Natural killer cell (primary cell): ENCODE results near the gene PRDM16. TPM values are rescaled to one million over a fixed set of nuclear protein-coding genes. Genes with fewer than 3 reads are reported as not detected.

Experiments used
- ATAC-seq, 3 donors: fragments of 150-1000 bp in 2 of 3; fragments of 200-7000 bp in 1 of 3; cut with Tn5 transposase; 1 replicate in 1 of 3; 2 replicates in 2 of 3; pipeline ENCODE4 v1.10.0; 2021; ENCODE audit warnings: mild to moderate bottlenecking in 2 of 3, moderate library complexity in 2 of 3
- DNase-seq, 2 donors: peaks; one replicate each; pipeline versions ENCODE4 v3.0.0 to v3.0.0-alpha.2; 2013 to 2021; ENCODE audit warnings: mixed read lengths in 1 of 2
- H3K27ac ChIP-seq: one replicate; pipeline ENCODE4 v1.5.1; 2013; ENCODE audit warnings: mild to moderate bottlenecking, low read length
- H3K27me3 ChIP-seq: one replicate; pipeline ENCODE4 v1.6.1; 2013; ENCODE audit warnings: low read length; ENCODE audit not compliant: control insufficient read depth, insufficient read depth
- H3K36me3 ChIP-seq: one replicate; pipeline ENCODE4 v1.6.1; 2013; ENCODE audit warnings: low read length; ENCODE audit not compliant: control insufficient read depth, insufficient read depth
- H3K4me1 ChIP-seq: one replicate; pipeline ENCODE4 v1.6.1; 2013; ENCODE audit warnings: low read length; ENCODE audit not compliant: control insufficient read depth, insufficient read depth
- H3K4me3 ChIP-seq: one replicate; pipeline ENCODE4 v1.5.1; 2013; ENCODE audit warnings: low read length
- H3K9me3 ChIP-seq: one replicate; pipeline ENCODE4 v1.6.1; 2013; ENCODE audit warnings: low read length; ENCODE audit not compliant: control insufficient read depth, insufficient read depth
- H3K27ac Mint-ChIP-seq, 2 donors: one replicate each; pipeline ENCODE4 v1.8.0; 2022; ENCODE audit warnings: mild to moderate bottlenecking in 2 of 2, mixed read lengths in 2 of 2, moderate library complexity in 1 of 2
- H3K27me3 Mint-ChIP-seq, 2 donors: one replicate each; pipeline ENCODE4 v1.8.0; 2022; ENCODE audit warnings: low read depth in 2 of 2, mixed read lengths in 2 of 2
- H3K36me3 Mint-ChIP-seq: one replicate; pipeline ENCODE4 v1.8.0; 2022; ENCODE audit warnings: mixed read lengths
- H3K4me1 Mint-ChIP-seq, 2 donors: one replicate each; pipeline ENCODE4 v1.8.0; 2022; ENCODE audit warnings: mixed read lengths in 2 of 2
- H3K4me3 Mint-ChIP-seq: one replicate; pipeline ENCODE4 v1.8.0; 2022; ENCODE audit warnings: mild to moderate bottlenecking, moderate library complexity, mixed read lengths
- H3K9me3 Mint-ChIP-seq, 2 donors: one replicate each; pipeline ENCODE4 v1.8.0; 2022; ENCODE audit warnings: mixed read lengths in 2 of 2
- CTCF ChIP-seq: fragments of 200-600 bp; IDR thresholded peaks from one replicate; pipeline ENCODE4 v1.8.0; 2022; ENCODE audit warnings: antibody characterized with exemption
- WGBS: methylation state at CpG from one replicate; pipeline ENCODE4 v1.1.7; 2013; ENCODE audit warnings: missing lambda C conversion rate; ENCODE audit not compliant: insufficient coverage; 5-methylcytosine and 5-hydroxymethylcytosine counted together
- intact Hi-C: fragments of 100-400 bp; cut with micrococcal nuclease; formaldehyde crosslinking; loops from one replicate; pipeline ENCODE4 v1.14.2; 2022
- total RNA-seq, 4 donors: library from RNA; stranded (reverse); fragments of 120-200 nt in 1 of 4; gene quantifications; one replicate each; pipeline versions ENCODE4 v1.2.3 to v1.2.4, GENCODE V29; 2013 to 2022

PRDM16 gene
- total RNA-seq, 3 donors from 2014 or later (not counting 1 experiment from before 2014, with no cell fraction given), result 0.25 to 0.64 TPM; not detected in 1

DNA sequence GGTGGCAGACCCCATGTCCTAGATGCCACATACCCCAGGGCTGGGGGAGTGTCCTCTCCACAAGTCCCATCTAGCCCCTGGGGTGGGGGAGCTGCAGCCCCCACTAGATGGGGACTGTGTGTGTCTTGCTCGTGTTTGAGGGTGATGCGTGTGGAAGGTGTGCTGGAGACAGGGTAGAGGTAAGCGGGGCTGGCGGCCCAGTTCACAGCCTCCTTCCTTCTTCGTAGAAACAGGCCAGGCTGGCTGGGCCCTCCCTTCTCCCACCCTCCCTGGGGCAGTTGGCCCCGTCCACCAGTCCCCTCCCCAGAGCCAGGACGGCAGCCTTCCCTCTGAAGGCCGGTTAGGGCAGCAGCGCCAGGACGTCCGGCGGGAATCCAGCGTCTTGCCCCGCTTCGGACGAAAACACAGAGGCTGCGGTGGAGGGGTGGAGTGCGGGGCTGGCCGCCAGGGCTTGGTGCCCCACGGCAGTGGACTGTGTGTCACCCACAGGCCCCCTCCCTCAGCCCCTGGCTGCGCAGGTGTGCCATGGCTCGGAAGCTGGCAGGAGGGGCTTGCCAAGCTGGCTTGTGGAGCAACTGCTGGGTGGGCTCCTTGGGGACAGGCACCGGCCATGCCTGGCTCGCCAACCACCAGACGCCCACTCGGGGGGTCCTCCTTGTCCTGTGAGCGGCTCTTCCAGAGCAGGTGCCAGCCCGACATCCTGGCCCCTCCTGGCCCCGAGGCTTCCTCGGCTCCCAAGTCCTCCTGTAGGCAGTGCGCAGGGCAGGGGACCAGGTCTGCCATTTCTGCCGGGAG is 3.6 kb downstream of the PRDM16 start:
- peaks cover 3 to 5% of the 10 kb centered on the region in 2 donors for H3K27me3 Mint-ChIP-seq
- intact Hi-C loops, result no loop called here
- H3K4me1 Mint-ChIP-seq, result no peaks in the 10 kb centered on the region
- Histone ChIP-seq H3K4me1 (peaks cover 3% of the 10 kb centered on the region), H3K36me3 (no peaks in the 10 kb centered on the region), H3K27me3 (peaks cover 8% of the 10 kb centered on the region), H3K4me3 (no peak overlapping the region), H3K27ac (no peak overlapping the region), H3K9me3 (no peaks in the 10 kb centered on the region)
- H3K4me3 Mint-ChIP-seq, result no peak overlapping the region
- H3K36me3 Mint-ChIP-seq, result no peaks in the 10 kb centered on the region
- ATAC-seq (no peak), DNase-seq (no peak)
- no peak for TF ChIP-seq CTCF
- WGBS, result 53% methylated on average over 32 of the region's 32 CpGs
- no peak overlapping the region for H3K27ac Mint-ChIP-seq
- H3K9me3 Mint-ChIP-seq, result no peaks in the 10 kb centered on the region

- 9% methylated on average over 9 of the region's 9 CpGs for WGBS
- no peak overlapping the region for H3K27ac Mint-ChIP-seq
- H3K9me3 Mint-ChIP-seq, result no peaks in the 10 kb centered on the region
- H3K4me3 Mint-ChIP-seq, result no peak overlapping the region
- no peak for ATAC-seq
- H3K4me1 Mint-ChIP-seq, result no peaks in the 10 kb centered on the region
- no peaks in the 10 kb centered on the region for H3K9me3 ChIP-seq
- no peaks in the 10 kb centered on the region for H3K36me3 Mint-ChIP-seq
- H3K36me3 ChIP-seq, result no peaks in the 10 kb centered on the region
- no peak overlapping the region for H3K4me3 ChIP-seq
- intact Hi-C loops, result no loop called here
- H3K27me3 ChIP-seq, result peaks cover 8% of the 10 kb centered on the region
- no peak for DNase-seq
- H3K27me3 Mint-ChIP-seq, result peaks cover 7 to 11% of the 10 kb centered on the region in 2 donors
- no peak for TF ChIP-seq CTCF
- peaks cover 3% of the 10 kb centered on the region for H3K4me1 ChIP-seq
- H3K27ac ChIP-seq, result no peak overlapping the region
These were observed 4.1 kb downstream of the PRDM16 start for GRCh38 chr1:3073186-3073488.

- Mint-ChIP-seq H3K27ac (no peak overlapping the region), H3K36me3 (no peaks in the 10 kb centered on the region), H3K9me3 (no peaks in the 10 kb centered on the region), H3K4me3 (no peak overlapping the region), H3K4me1 (no peaks in the 10 kb centered on the region), H3K27me3 (peaks cover 7 to 16% of the 10 kb centered on the region in 2 donors)
- H3K9me3 ChIP-seq, result no peaks in the 10 kb centered on the region
- no peak overlapping the region for H3K27ac ChIP-seq
- intact Hi-C loops, result no loop called here
- DNase-seq, result no peak
- TF ChIP-seq CTCF, result no peak
- ATAC-seq, result no peak
- WGBS, result 8% methylated on average over 82 of the region's 82 CpGs
- H3K4me3 ChIP-seq, result no peak overlapping the region
- H3K4me1 ChIP-seq, result peaks cover 3% of the 10 kb centered on the region
- no peaks in the 10 kb centered on the region for H3K36me3 ChIP-seq
- H3K27me3 ChIP-seq, result peaks cover 8% of the 10 kb centered on the region
These were observed 4.7 kb downstream of the PRDM16 start for GRCh38 chr1:3073489-3074296.
